Measurements from ENCODE around the gene SREBF2. TPM values are rescaled to one million over a fixed set of nuclear protein-coding genes. Genes with fewer than 3 reads are reported as not detected.

The SREBF2 gene
- total RNA-seq, 2 experiments from 2014 or later, result 131 to 137 TPM

DNA sequence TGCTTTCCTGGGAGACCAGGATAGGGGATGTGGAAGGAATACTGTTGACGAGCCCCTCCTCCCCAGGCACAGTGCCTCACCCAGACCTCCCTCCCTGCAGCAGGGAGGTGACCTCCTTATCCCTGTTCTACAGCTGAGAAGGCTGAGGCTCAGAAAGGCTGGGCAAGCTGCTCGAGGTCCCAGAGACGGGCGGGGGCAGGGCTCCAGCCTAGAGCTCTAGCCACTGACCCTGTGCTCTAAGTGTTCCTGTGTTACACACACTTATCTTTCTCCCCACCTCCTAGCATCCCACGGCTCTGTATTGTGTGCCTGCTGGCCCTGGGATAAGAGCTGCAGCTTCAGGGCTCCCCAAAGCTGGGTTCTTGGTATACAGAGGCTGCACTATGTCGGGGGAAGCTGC lies 24.5 kb upstream of the SREBF2 start:
- H3K36me3 Mint-ChIP-seq, result peaks cover 7% of the 10 kb centered on the region

DNA sequence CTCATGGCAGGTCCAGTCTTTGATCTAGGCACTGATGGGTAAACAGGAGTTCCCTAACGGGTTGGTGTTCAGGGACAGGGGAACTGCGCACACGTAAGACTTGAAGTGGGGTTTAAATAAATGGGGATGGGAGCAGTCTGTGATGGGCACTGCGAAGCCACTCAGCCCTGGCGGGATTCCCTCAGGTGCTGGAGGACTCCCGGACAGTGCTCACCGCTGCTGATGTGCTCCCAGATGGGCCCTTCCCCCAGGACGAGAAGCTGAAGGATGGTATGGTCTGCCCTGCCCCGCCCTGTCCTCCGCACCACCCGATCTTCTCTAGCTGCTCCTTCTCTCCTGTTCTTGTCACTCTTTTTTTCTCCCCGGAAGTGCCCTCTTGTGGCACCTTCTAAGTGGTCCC lies 22.9 kb upstream of the SREBF2 start:
- Mint-ChIP-seq H3K9me3 (no peaks in the 10 kb centered on the region), H3K27ac (no peak overlapping the region), H3K36me3 (peaks cover 12% of the 10 kb centered on the region), H3K4me1 (ENCODE audit: low read depth) (no peaks in the 10 kb centered on the region), H3K27me3 (no peaks in the 10 kb centered on the region), H3K4me3 (no peak overlapping the region)
- POLR2A ChIA-PET, result no interaction called here
- CTCF ChIA-PET, result interaction anchor here (1.5 to 2.9 kb wide), 2 partner anchors 64 to 113 kb away, joined by 4 to 10 read pairs; no protein-coding TSS in a partner anchor
- DNase-seq, result no peak
- intact Hi-C loops (cut with micrococcal nuclease), result no loop called here

More for the DNA sequence above, 24.5 kb upstream of the SREBF2 start:
- H3K27ac Mint-ChIP-seq, result no peak overlapping the region
- DNase-seq, result no peak
- no peak overlapping the region for H3K4me3 Mint-ChIP-seq
- H3K4me1 Mint-ChIP-seq (ENCODE audit: low read depth), result peaks cover 9% of the 10 kb centered on the region
- H3K9me3 Mint-ChIP-seq, result no peaks in the 10 kb centered on the region
- H3K27me3 Mint-ChIP-seq, result no peaks in the 10 kb centered on the region
- intact Hi-C loops (cut with micrococcal nuclease), result no loop called here
- POLR2A ChIA-PET, result interaction anchor here (0.7 to 0.8 kb wide), 2 partner anchors 7 to 56 kb away, joined by 3 read pairs; no protein-coding TSS in a partner anchor
- CTCF ChIA-PET, result interaction anchor here (0.6 to 2.9 kb wide), 3 partner anchors 24 to 112 kb away, joined by 3 to 10 read pairs (median 4); partner anchors contain the start of gene SREBF2

DNA sequence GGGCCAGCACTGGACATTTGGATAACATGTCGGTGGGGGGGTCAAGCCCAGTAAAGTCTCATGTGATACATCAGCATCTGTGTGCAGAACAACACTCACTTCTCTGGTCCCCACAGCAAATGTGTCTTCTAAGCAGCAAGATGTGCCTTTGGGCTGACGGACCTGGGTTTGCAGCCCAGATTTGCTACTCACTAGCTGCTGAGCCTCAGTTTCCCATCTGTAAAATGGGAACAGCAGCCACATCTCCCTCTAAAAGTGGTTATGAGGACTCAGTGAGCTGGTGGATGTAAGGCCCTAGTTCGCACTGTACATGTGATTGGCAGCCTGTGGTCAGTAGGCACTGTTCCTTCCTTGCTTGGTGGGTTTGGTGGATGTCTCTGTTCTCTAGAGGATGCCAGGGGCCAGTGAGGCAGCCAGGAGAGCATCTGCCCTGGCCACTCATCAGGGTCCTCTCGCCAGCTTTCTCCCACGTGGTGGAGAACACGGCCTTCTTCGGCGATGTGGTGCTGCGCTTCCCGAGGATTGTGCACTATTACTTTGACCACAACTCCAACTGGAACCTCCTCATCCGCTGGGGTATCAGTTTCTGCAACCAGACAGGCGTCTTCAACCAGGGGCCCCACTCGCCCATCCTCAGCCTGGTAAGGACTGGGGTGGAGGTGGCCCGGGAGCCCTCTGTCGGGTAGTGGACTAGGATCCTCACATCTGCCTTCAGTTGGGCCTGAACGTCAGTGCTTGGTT lies 19.9 kb upstream of the SREBF2 start:
- Mint-ChIP-seq H3K4me1 (ENCODE audit: low read depth) (no peaks in the 10 kb centered on the region), H3K4me3 (no peak overlapping the region), H3K36me3 (peaks cover 12% of the 10 kb centered on the region), H3K27me3 (no peaks in the 10 kb centered on the region), H3K27ac (no peak overlapping the region), H3K9me3 (no peaks in the 10 kb centered on the region)
- ChIA-PET CTCF (no interaction called here), POLR2A (no interaction called here)
- DNase-seq, result no peak
- intact Hi-C loops (cut with micrococcal nuclease), result no loop called here

DNA sequence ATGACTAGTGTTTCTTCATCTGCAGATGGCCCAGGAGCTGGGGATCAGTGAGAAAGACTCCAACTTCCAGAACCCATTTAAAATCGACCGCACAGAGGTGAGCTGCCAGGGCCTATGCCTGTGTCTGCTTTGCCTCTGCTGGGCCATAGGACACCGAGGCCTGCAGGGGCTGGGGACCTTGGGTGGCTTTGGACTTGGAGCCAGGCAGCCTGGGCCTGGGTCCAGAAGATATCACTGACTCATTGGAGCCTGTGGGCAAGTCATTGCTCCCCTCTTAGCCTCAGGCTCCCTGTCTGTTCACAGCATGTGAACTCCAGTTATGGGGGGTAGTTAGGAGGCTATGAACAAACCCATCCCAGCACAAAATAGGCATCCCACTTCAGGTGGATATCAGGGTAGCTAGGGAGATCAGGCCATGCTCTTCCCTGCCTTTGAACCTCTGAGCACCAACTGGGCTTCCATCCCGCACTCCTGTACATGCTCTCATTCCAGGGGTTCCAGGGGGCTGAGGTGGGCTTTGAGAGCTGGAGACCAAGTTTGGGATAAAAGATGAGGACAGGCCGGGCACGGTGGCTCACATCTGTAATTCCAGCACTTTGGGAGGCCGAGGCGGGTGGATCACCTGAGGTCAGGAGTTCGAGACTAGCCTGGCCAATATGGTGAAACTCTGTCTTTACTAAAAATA lies 19.0 kb upstream of the SREBF2 start:
- Mint-ChIP-seq H3K36me3 (peaks cover 12% of the 10 kb centered on the region), H3K27ac (no peak overlapping the region), H3K4me1 (ENCODE audit: low read depth) (no peaks in the 10 kb centered on the region), H3K9me3 (no peaks in the 10 kb centered on the region), H3K4me3 (no peak overlapping the region), H3K27me3 (no peaks in the 10 kb centered on the region)
- ChIA-PET POLR2A (no interaction called here), CTCF (interaction anchor here (0.6 kb wide), 1 partner anchor 687 kb away, joined by 3 read pairs; no protein-coding TSS in a partner anchor)
- intact Hi-C loops (cut with micrococcal nuclease), result no loop called here
- no peak for DNase-seq

DNA sequence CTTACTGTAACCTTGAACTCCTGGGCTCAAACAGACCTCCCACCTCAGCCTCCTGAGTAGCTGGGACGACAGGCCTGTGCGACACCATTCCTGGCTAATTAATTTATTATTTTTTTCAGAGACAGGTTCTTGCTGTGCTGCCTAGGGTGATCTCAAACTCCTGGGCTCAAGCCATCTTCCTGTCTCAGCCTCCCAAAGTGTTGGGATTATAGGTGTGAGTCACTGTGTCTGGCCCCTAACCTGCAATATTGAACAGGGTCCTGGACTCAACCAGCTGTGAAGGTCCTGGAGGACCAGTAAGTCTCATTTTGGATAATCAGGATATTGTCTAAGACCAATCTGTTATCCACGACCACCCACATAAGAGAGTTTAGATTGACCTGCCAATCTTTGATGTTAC lies 17.2 kb upstream of the SREBF2 start:
- intact Hi-C loops (cut with micrococcal nuclease), result no loop called here
- CTCF ChIA-PET, result interaction anchor here (0.7 kb wide), 1 partner anchor 81 kb away, joined by 3 read pairs; no protein-coding TSS in a partner anchor
- Mint-ChIP-seq H3K36me3 (peaks cover 5% of the 10 kb centered on the region), H3K4me1 (ENCODE audit: low read depth) (no peaks in the 10 kb centered on the region), H3K4me3 (no peak overlapping the region), H3K27me3 (no peaks in the 10 kb centered on the region), H3K9me3 (no peaks in the 10 kb centered on the region), H3K27ac (no peak overlapping the region)
- no peak for DNase-seq
- POLR2A ChIA-PET, result no interaction called here

DNA sequence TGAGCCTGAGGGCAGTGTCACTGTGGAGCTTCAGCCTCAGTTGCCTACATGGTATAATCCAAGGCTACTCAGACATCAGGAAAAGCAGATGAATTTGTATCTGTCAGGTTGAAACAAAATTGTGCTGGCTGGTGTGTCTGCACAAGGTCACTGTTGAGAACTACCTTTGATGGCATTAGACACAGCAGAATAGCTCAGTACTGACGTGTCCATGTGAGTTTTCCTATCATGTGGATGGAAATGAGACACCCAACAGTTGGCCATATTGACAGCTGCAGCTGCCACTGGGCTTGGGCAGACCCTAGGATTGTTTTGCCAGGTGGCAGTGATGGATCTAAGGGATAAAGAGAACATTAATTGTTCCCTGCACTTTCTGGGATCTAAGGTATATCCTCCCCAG lies 16.7 kb upstream of the SREBF2 start:
- H3K36me3 Mint-ChIP-seq, result peaks cover 5% of the 10 kb centered on the region
- DNase-seq, result no peak
- CTCF ChIA-PET, result interaction anchor here (1.3 kb wide), 1 partner anchor 125 kb away, joined by 3 read pairs; no protein-coding TSS in a partner anchor

DNA sequence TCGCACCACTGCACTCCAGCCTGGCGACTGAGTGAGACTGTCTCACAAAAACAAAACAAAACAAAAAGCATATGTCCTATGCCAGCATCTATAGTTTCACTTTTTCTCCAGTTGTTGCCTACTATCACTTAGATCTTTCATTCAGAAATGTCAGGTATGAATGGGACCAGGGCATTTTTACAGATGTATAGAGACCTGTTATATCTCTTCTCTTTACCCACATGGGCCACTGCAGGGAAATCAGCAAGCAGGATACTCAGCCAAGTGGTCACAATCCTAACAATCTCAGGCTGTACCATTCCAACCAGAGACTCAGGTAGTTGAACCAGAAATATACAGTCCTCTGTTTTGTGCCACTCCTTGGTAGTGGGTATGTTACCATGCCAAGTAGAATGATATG lies 16.0 kb upstream of the SREBF2 start:
- Mint-ChIP-seq H3K27ac (no peak overlapping the region), H3K27me3 (no peaks in the 10 kb centered on the region), H3K4me3 (no peak overlapping the region), H3K36me3 (peaks cover 5% of the 10 kb centered on the region), H3K9me3 (no peaks in the 10 kb centered on the region), H3K4me1 (ENCODE audit: low read depth) (peaks cover 5% of the 10 kb centered on the region)
- ChIA-PET POLR2A (no interaction called here), CTCF (interaction anchor here (1.3 kb wide), 1 partner anchor 124 kb away, joined by 3 read pairs; no protein-coding TSS in a partner anchor)
- no peak for DNase-seq
- intact Hi-C loops (cut with micrococcal nuclease), result no loop called here

More for the DNA sequence above, 16.7 kb upstream of the SREBF2 start:
- Mint-ChIP-seq H3K27ac (no peak overlapping the region), H3K9me3 (no peaks in the 10 kb centered on the region), H3K27me3 (no peaks in the 10 kb centered on the region), H3K4me1 (ENCODE audit: low read depth) (no peaks in the 10 kb centered on the region), H3K4me3 (no peak overlapping the region)
- POLR2A ChIA-PET, result no interaction called here
- intact Hi-C loops (cut with micrococcal nuclease), result no loop called here

DNA sequence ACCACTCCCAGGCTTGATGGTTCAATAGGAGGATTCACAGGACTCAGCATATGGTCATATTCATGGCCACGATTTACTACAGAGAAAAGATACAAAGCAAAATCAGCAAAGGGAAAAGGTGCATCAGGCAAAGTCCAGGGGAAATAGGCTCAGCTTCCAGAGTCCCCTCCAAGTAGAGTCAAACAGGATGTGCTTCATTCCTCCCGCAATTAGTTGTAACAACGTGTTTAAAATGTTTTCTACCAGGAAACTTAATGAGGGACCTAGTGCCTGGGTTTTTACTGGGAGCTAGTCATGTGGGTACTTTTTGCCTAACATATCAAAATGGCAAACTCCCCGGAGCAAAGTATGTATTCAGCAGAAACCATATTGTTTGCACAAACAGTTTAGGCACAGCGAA lies 14.9 kb upstream of the SREBF2 start:
- ChIA-PET POLR2A (no interaction called here), CTCF (no interaction called here)
- no peak overlapping the region for H3K27ac Mint-ChIP-seq
- peaks cover 16% of the 10 kb centered on the region for H3K4me1 Mint-ChIP-seq (ENCODE audit: low read depth)
- H3K4me3 Mint-ChIP-seq, result no peak overlapping the region
- intact Hi-C loops (cut with micrococcal nuclease), result no loop called here
- DNase-seq, result no peak
- no peaks in the 10 kb centered on the region for H3K9me3 Mint-ChIP-seq
- H3K27me3 Mint-ChIP-seq, result no peaks in the 10 kb centered on the region
- H3K36me3 Mint-ChIP-seq, result peaks cover 6% of the 10 kb centered on the region

DNA sequence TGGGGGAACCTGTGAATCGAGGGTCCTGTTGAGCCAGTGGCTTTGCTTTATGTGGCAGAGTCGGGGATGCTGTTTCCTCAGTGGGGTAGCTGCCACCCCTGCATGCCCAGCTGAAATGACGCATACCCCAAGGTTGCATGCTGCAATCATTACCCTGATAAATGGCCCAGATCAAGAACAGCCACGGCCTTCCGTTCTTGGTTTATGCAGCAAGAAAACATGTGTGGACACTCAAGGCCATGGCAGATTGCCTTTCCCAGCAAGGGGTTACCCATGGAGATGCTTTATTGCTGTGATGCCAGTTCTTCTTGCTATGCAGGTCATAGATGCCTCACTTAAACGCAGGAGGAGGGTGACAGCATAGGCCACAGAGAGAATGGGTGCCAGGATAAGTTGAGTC lies 14.3 kb upstream of the SREBF2 start:
- ChIA-PET CTCF (no interaction called here), POLR2A (no interaction called here)
- peaks cover 7% of the 10 kb centered on the region for H3K36me3 Mint-ChIP-seq
- no peak for DNase-seq
- peaks cover 21% of the 10 kb centered on the region for H3K4me1 Mint-ChIP-seq (ENCODE audit: low read depth)
- H3K9me3 Mint-ChIP-seq, result no peaks in the 10 kb centered on the region
- H3K4me3 Mint-ChIP-seq, result no peak overlapping the region
- H3K27ac Mint-ChIP-seq, result no peak overlapping the region
- H3K27me3 Mint-ChIP-seq, result no peaks in the 10 kb centered on the region
- intact Hi-C loops (cut with micrococcal nuclease), result no loop called here

DNA sequence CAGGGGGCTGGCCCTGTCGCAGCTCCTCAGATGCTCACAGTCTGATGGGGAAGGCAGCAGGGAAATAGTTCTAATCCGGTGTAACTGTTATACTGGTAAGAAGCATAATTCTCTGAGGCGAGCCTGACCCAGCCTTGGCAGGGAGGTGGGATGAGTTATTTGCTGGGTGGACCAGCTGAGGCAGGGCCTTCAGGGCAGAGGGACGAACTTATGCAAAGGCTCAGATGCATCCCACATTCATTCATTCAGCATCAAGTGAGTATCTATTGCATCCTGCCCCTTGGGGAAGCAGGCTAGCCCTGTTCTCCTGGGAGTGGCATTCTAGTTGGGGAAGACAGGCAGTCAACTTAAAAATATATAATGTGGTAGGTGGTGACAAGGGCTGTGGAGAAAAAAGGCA lies 13.6 kb upstream of the SREBF2 start:
- DNase-seq, result no peak
- H3K36me3 Mint-ChIP-seq, result peaks cover 7% of the 10 kb centered on the region
- POLR2A ChIA-PET, result no interaction called here
- no peak overlapping the region for H3K27ac Mint-ChIP-seq
- intact Hi-C loops (cut with micrococcal nuclease), result no loop called here
- no peak overlapping the region for H3K4me3 Mint-ChIP-seq
- CTCF ChIA-PET, result no interaction called here
- no peaks in the 10 kb centered on the region for H3K27me3 Mint-ChIP-seq
- H3K9me3 Mint-ChIP-seq, result no peaks in the 10 kb centered on the region
- H3K4me1 Mint-ChIP-seq (ENCODE audit: low read depth), result peaks cover 27% of the 10 kb centered on the region

DNA sequence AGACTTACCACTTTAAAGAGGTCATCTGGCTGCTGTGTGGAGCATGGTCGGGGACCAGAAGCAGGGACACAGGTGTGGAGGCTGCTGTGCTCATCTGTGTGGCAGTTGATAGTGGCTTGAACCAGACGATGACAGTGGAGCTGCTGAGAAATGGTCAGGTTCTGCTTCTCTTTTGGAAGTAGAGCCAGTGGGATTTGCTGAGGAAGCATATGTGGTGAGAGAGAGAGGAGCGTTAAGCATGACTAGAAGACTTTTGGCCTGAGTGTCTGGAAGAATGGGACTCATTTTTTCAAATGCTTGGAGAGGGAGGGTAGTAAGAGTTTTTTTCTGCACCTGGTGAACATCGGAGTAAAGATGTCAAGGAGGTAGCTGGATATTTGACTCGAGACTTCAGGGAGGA lies 12.5 kb upstream of the SREBF2 start:
- CTCF ChIA-PET, result interaction anchor here (1.0 to 2.1 kb wide), 3 partner anchors 52 to 123 kb away, joined by 4 to 6 read pairs (median 5); no protein-coding TSS in a partner anchor
- Mint-ChIP-seq H3K27ac (no peak overlapping the region), H3K4me1 (ENCODE audit: low read depth) (peaks cover 29% of the 10 kb centered on the region), H3K27me3 (no peaks in the 10 kb centered on the region), H3K9me3 (no peaks in the 10 kb centered on the region), H3K4me3 (no peak overlapping the region), H3K36me3 (peaks cover 11% of the 10 kb centered on the region)
- intact Hi-C loops (cut with micrococcal nuclease), result no loop called here
- DNase-seq, result no peak
- POLR2A ChIA-PET, result no interaction called here

DNA sequence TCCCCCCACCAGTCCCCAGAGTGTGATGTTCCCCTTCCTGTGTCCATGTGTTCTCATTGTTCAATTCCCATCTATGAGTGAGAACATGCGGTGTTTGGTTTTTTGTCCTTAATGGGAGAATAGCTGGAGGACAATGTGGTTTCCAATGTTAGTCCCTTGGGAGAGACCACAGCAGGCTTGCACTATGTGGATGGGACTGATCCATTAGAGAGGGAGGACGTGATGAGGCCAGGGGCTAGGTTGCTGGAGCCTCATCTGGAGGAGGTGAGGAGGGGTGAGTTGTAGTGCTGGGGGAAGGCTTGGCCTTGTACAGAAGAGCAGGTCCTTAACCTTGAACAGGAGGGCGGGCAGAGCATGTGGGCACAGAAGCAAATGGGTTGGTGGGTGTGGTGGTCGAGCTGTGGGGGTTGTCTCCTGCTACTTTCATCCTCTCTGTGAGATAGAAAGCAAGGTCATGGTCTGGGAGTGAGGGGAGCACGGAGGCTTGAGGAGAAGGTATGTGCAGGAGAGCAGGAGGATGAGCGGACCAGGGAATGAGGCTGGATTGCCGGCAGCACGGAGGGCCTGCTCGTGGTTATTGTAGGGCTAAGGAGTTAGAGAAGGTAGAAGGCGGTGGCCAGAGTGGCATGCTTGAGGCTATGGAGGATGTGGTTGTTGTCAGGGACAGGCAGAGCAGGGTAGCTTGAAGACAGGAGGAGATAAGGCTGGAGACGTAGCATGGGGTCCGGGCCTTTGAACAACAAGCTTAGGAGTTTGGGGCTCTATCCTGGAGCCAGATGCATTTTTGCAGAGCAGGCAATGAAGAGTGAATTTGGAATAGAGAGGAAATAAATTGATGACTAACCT lies 11.2 kb upstream of the SREBF2 start:
- H3K27me3 Mint-ChIP-seq, result no peaks in the 10 kb centered on the region
- peaks cover 32% of the 10 kb centered on the region for H3K4me1 Mint-ChIP-seq (ENCODE audit: low read depth)
- peak overlapping the region; percentile 82 for H3K27ac Mint-ChIP-seq
- ChIA-PET CTCF (interaction anchor here (0.7 to 2.1 kb wide), 14 partner anchors 10 to 135 kb away, joined by 3 to 18 read pairs (median 6); partner anchors contain the start of genes CCDC134, SREBF2 and TNFRSF13C), POLR2A (interaction anchor here (0.6 to 1.7 kb wide), 4 partner anchors 11 to 119 kb away, joined by 3 to 7 read pairs (median 5); partner anchors contain the start of genes CCDC134 and SREBF2)
- intact Hi-C loops (cut with micrococcal nuclease), result loop anchor here (1.0 kb wide), 2 partner anchors 38 to 120 kb away; no protein-coding TSS in a partner anchor
- DNase-seq, result no peak
- no peak overlapping the region for H3K4me3 Mint-ChIP-seq
- no peaks in the 10 kb centered on the region for H3K9me3 Mint-ChIP-seq
- H3K36me3 Mint-ChIP-seq, result peaks cover 13% of the 10 kb centered on the region
